K562 (cell line): ENCODE results near the gene LRRC43. TPM values are rescaled to one million over a fixed set of nuclear protein-coding genes. Genes with fewer than 3 reads are reported as not detected.
A peak's percentile ranks its signal among the peaks of the same experiment; 100 is the strongest.

ENCODE experiments used
- ATF7 ChIP-seq: fragments of 450-650 bp; IDR thresholded peaks from 2 replicates; pipeline ENCODE4 v1.7.1; 2014; ENCODE audit warnings: mild to moderate bottlenecking, moderate library complexity
- BRD4 ChIP-seq: fragments of 200-600 bp; sonication (generic); IDR thresholded peaks from 2 replicates; pipeline ENCODE4 v1.6.1; 2017; ENCODE audit warnings: inconsistent platforms
- CBFA2T3 ChIP-seq: fragments of 450-650 bp; IDR thresholded peaks from 2 replicates; pipeline ENCODE4 v1.6.1; 2017
- FOSL1 ChIP-seq: fragments of 200-800 bp; sonication (Bioruptor generic); conservative IDR thresholded peaks from 2 replicates; pipeline ENCODE4 v1.6.1; 2016; ENCODE audit warnings: missing genetic modification characterization, missing compliant biosample characterization
- FOXK2 ChIP-seq, 2 experiments: fragments of 450-650 bp; IDR thresholded peaks in 1 of 2; conservative IDR thresholded peaks in 1 of 2; 2 replicates each; pipeline ENCODE4 v1.6.1; 2016; ENCODE audit warnings: low read depth in 2 of 2, mild to moderate bottlenecking in 1 of 2
- GABPA ChIP-seq: fragments of 200-800 bp; sonication (Bioruptor generic); conservative IDR thresholded peaks from 2 replicates; pipeline ENCODE4 v1.6.1; 2016; ENCODE audit warnings: low read depth, missing genetic modification characterization, missing compliant biosample characterization
- HDAC3 ChIP-seq: fragments of 450-650 bp; IDR thresholded peaks from 2 replicates; pipeline ENCODE4 v1.6.1; 2018; ENCODE audit warnings: borderline replicate concordance, mild to moderate bottlenecking, moderate library complexity; ENCODE audit not compliant: partially characterized antibody
- MCM3 ChIP-seq: fragments of 450-650 bp; IDR thresholded peaks from 2 replicates; pipeline ENCODE4 v1.6.1; 2016
- PHF20 ChIP-seq: fragments of 450-650 bp; IDR thresholded peaks from 2 replicates; pipeline ENCODE4 v1.6.1; 2018; ENCODE audit not compliant: partially characterized antibody
- PRDM10 ChIP-seq: fragments of 450-650 bp; IDR thresholded peaks from 2 replicates; pipeline ENCODE4 v1.6.1; 2018; ENCODE audit not compliant: partially characterized antibody
- PREB ChIP-seq: sonication (generic); formaldehyde crosslinking; IDR thresholded peaks from 2 replicates; pipeline ENCODE4 v1.8.1; 2023; ENCODE audit warnings: mild to moderate bottlenecking, missing genetic modification reagents
- SRSF3 ChIP-seq: fragments of 200-400 bp; formaldehyde crosslinking; IDR thresholded peaks from 2 replicates; pipeline ENCODE4 v1.6.1; 2016; ENCODE audit warnings: mild to moderate bottlenecking, low read length, moderate library complexity; ENCODE audit not compliant: insufficient read depth
- ZC3H11A ChIP-seq: IDR thresholded peaks from 2 replicates; pipeline ENCODE4 v1.6.1; 2012; ENCODE audit warnings: low read depth, low read length, improper control_type of control experiment
- ZNF354B ChIP-seq: fragments of 250-450 bp; sonication (Bioruptor Pico); IDR thresholded peaks from 2 replicates; pipeline ENCODE4 v1.4.0; 2020
- ZNF57 ChIP-seq: fragments of 450-650 bp; formaldehyde crosslinking; IDR thresholded peaks from 2 replicates; pipeline ENCODE4 v1.4.0; 2020; ENCODE audit warnings: mild to moderate bottlenecking, moderate library complexity
- ZNF609 ChIP-seq: sonication (generic); formaldehyde crosslinking; IDR thresholded peaks from 2 replicates; pipeline ENCODE4 v1.8.1; 2023; ENCODE audit warnings: missing genetic modification reagents, mild to moderate bottlenecking, borderline replicate concordance
- ZNF655 ChIP-seq: fragments of 250-450 bp; sonication (Bioruptor Pico); IDR thresholded peaks from 2 replicates; pipeline ENCODE4 v1.5.0; 2021
- ZNF695 ChIP-seq: fragments of 450-650 bp; formaldehyde crosslinking; IDR thresholded peaks from 2 replicates; pipeline ENCODE4 v1.4.0; 2020; ENCODE audit warnings: mild to moderate bottlenecking, moderate library complexity
- polyA plus RNA-seq, 8 experiments: library from polyadenylated mRNA; depleted of rRNA in 4 of 8; stranded (reverse) in 5 of 8; unstranded in 3 of 8; fragments of >200 nt; fragmentation: Nextera tagmentation in 2 of 8; fragmentation: Illumina TruSeq in 1 of 8; extraction: Ambion mirVana in 2 of 8; extraction: Trizol in 1 of 8; gene quantifications; 2 replicates each; pipeline versions ENCODE4 v1.2.1 to v1.2.3, GENCODE V29; 2011 to 2014; ENCODE audit warnings: inconsistent platforms in 1 of 8, missing spikeins in 1 of 8
- total RNA-seq, 7 experiments: library from RNA; depleted of rRNA in 6 of 7; stranded (reverse); fragments of >200 nt in 6 of 7; fragmentation: Illumina TruSeq in 2 of 7; extraction: Trizol in 2 of 7; gene quantifications; 2 replicates each; pipeline versions ENCODE4 v1.2.1 to v1.2.3, GENCODE V29; 2011 to 2021; ENCODE audit warnings: low replicate concordance in 1 of 7

Gene LRRC43
- total and polyA plus RNA-seq, 9 of the 15 experiments (the other 6 are each of a cell fraction or from before 2014, with no cell fraction given): 0.19 TPM; not detected in 8

- TF ChIP-seq ZNF609 (0 out of 2 replicates have a peak, but pooled peaks have one; percentile 82), ZNF655 (no peak), GABPA (tag) (no peak), PHF20 (peak; percentile 63), CBFA2T3 (no peak), ZC3H11A (no peak), BRD4 (no peak), ZNF354B (CRISPR knock-in tag) (no peak), ZNF57 (CRISPR knock-in tag) (no peak), FOXK2 (conservative IDR thresholded peaks at IDR 0.05 in 1 of 2, IDR thresholded peaks at IDR 0.05 in 1 of 2; ENCODE audit: low read depth in 2 of 2) (no peak), FOSL1 (tag) (no peak), HDAC3 (no peak), ZNF695 (CRISPR knock-in tag) (no peak), PRDM10 (no peak), MCM3 (no peak), ATF7 (no peak), SRSF3 (no peak), PREB (no peak)
Observed at GRCh38 chr12:122226366-122227125, 43.6 kb downstream of the LRRC43 start (continued).
